COLO668 (cell line): ENCODE results near the gene B4GALT7.
"Not testable (repeated sequence)": the region's sequence is repeated elsewhere in the genome, so short reads cannot be mapped to it uniquely, and the experiment has no call there.

Experiments used
- DNase-seq: peaks from one replicate; lab custom pipeline; 2025; ENCODE audit not compliant: unreplicated experiment; lab: John Stamatoyannopoulos, UW

The B4GALT7 gene

GRCh38 chr5:177608243-177609075, 8.5 kb downstream of the B4GALT7 start:
- no peak for DNase-seq

GRCh38 chr5:177609076-177610059, 9.4 kb downstream of the B4GALT7 start:
- no peak for DNase-seq

DNA sequence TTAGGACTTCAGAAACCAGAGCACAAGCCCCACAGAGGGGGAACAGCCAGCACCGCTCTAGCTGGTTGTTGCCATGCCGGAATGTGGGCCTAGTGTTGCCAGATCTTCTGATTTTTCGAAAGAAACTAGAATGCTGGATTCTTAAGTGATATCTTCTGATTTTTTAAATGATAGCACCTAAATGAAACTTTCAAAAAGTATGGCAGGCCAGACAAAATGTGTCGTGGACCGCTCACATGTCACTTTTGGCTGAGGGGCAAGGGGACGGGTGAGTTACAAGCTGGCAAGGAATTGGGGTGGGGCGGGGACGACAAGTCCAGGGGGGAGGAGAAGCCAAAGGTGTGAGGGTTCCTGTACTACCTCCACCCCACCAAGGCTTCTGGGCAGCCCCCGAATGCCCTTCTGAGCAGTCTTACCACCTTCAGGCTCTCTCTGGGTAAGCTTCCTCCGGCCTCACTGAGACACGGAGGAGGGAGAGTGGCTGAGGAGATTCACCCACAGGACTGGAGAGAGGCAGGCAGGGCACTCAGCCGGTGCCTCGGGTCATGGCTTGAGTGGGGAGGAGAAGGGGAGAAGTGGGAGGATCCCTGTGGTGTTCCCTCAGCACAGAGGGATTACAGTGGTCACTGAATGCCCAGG, 10.3 kb downstream of the B4GALT7 start:
- DNase-seq = no peak

- no peak for DNase-seq
Observed at GRCh38 chr5:177610770-177611445, 11.0 kb downstream of the B4GALT7 start.

DNA sequence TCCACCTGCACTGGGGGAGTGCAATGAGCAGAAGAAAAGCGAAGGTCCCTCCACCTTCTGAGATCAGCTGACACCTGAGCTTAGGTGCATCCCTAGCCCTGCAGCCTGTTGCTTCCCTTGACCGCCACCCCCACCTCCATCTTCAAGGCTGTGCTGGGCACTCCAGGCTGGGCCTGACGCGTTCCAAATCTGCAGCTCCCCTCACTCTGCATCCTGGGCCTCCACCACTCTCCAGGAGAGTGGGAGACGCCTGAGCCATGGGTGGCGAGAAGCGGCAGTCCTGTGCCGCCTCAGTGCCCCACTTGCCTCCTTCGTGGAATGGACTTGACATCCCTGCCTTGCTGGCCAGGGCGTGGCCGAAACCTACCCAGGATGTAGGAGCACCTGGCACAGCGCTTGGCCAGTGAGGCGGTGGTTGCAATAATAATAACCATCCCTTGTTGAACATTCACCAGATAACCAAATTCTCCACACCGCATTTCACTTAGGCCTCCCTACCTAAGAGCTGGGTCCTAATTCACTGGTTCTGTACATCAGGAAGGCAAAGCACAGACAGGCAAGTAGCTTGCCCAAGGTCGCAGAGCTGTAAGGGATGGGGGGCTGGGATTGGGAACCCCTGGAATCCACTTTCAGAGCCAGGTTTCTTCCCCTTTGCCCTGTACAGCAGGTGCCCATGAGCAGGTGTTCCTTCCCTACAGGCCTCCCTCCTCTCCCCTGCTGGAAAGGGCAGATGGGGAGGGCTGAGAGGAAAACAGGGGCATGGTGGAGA, 11.7 kb downstream of the B4GALT7 start:
- no peak for DNase-seq

DNA sequence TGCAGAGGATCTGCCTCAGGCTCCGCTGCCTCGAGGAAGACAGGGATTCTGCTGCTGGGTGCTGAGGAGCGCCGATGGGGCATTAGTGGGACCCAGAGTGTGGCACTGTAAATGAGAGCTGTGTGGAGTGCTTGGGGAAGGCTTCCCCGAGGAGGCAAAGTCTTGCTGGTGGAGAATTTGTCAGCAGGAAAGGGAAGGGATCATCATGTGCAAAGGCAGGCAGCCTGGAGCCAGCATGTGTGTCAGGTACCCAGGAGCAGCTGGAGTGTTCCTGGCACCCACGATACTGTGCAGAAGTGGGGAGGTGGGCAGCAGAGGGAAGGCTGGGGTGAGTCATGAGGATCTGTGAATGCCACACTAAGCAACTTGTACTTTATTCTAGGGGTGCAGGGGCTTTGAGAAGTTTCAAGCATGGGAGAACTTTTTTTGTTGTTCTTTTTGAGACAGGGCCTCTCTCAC, 12.3 kb downstream of the B4GALT7 start:
- DNase-seq = no peak

GRCh38 chr5:177620560-177620959, 20.6 kb downstream of the B4GALT7 start:
- DNase-seq = no peak

DNA sequence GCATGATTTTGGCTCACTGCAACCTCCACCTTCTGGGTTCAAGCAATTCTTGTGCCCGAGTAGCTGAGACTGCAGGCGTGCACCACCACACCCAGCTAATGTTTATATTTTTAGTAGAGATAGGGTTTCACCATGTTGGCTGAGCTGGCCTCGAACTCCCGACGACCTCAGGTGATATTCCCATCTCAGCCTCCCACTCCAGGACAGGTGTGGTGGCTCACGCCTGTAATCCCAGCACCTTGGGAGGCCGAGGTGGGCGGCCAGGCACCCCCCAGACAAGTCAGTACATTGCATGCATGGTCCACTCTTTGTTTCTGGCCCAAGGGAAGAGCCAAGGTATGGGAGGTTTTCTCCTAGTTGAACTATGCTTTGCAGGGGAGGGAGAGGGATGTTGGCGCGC, 24.2 kb downstream of the B4GALT7 start:
- not testable (repeated sequence) for DNase-seq

DNA sequence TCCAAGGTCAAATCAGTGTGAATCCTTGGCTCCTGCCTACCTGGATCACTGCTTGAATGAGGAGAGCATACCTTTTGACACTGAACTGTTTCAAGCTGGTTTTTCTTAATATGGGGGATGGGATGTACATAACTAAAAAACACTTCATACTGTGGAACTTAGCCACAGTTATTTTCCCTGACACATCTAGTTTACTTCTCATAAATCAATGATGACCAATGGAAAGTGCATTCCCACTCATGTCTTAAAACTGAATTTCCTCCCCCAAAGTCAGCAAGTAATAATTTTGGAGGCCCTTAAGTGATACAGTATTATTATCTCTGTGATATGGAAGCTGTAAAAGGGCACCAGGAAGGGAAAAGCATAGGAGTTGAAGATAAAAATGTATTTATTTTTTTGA, 30.3 kb downstream of the B4GALT7 start:
- DNase-seq = not testable (repeated sequence)

DNA sequence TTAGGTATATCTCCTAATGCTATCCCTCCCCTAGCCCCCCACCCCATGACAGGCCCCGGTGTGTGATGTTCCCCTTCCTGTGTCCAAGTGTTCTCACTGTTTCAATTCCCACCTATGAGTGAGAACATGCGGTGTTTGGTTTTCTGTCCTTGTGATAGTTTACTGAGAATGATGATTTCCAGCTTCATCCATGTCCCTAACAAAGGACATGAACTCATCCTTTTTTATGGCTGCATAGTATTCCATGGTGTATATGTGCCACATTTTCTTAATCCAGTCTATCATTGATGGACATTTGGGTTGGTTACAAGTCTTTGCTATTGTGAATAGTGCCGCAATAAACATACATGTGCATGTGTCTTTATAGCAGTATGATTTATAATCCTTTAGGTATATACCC, 35.0 kb downstream of the B4GALT7 start:
- not testable (repeated sequence) for DNase-seq

GRCh38 chr5:177645462-177645861, 45.5 kb downstream of the B4GALT7 start:
- not testable (repeated sequence) for DNase-seq

DNA sequence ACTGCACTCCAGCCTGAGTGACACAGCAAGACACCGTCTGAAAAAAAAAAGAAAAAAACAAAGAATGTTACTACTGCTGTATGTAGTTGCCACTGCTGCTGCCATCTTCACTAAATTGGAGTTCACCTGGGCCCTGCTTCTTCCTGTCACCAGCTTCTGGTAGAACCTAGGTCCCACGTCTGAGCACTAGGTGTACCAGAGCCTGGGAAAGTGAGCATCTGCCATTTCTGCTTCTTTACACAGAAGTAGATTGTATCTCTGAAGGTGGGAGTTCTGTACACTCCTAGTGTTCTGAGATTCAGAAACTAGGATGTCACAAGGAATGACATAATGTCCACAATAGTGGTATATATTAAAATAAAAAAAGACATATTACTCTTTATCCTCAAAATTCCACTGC, 51.3 kb downstream of the B4GALT7 start:
- DNase-seq = not testable (repeated sequence)

- not testable (repeated sequence) for DNase-seq
Observed at GRCh38 chr5:177657846-177658245, 57.9 kb downstream of the B4GALT7 start.

DNA sequence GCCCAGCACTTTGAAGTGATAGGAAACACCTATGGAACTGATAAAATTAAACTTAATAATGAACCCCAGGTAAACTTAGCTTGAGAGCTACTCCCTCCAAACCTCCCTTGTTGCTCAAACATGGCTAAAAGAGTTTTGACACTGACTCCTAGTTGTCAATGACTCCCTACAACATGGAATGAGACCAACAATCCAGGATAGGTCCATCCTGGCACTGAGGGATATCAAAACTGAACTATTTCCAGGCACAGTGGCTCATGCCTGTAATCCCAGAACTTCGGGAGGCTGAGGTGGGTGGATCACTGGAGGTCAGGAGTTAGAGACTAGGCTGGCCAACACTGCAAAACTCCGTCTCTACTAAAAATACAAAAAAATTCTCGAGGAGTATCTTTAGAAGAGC, 58.6 kb downstream of the B4GALT7 start:
- not testable (repeated sequence) for DNase-seq
